Omental fat pad (tissue), 4 donors: Measurements from ENCODE around the gene SERPINB6. TPM values are rescaled to one million over a fixed set of nuclear protein-coding genes. Genes with fewer than 3 reads are reported as not detected.
"Not testable (repeated sequence)": the region's sequence is repeated elsewhere in the genome, so short reads cannot be mapped to it uniquely, and the experiment has no call there.

ENCODE experiments used
- ATAC-seq: fragments of 150-250 bp; one replicate; pipeline ENCODE4 v1.9.1; 2016; ENCODE audit warnings: mild to moderate bottlenecking, moderate library complexity; ENCODE audit not compliant: low FRiP score
- DNase-seq: peaks from one replicate; pipeline ENCODE4 v3.0.0-alpha.2; 2019; ENCODE audit warnings: low spot score
- CTCF ChIP-seq, 3 donors: fragments of 450-650 bp; IDR thresholded peaks; one replicate each; pipeline ENCODE4 v1.5.1; 2016 to 2017; ENCODE audit warnings: antibody characterized with exemption in 3 of 3, mild to moderate bottlenecking in 3 of 3, moderate library complexity in 2 of 3
- total RNA-seq, 4 donors: library from RNA; depleted of rRNA; stranded (reverse); fragments of >200 nt; gene quantifications; one replicate each; pipeline ENCODE4 v1.1.0, GENCODE V29; 2016

The SERPINB6 gene
- total RNA-seq, 4 donors from 2014 or later: 134 to 197 (median 158) TPM

- TF ChIP-seq CTCF (IDR thresholded peaks at IDR 0.05): no peak
- no peak for DNase-seq
- ATAC-seq: no peak
Measured at GRCh38 chr6:2935566-2936291, 35.6 kb downstream of the SERPINB6 start.

GRCh38 chr6:2934057-2934456 lies 37.3 kb downstream of the SERPINB6 start:
- no peak for TF ChIP-seq CTCF (IDR thresholded peaks at IDR 0.05)
- ATAC-seq: no peak
- no peak for DNase-seq

GRCh38 chr6:2932911-2933310 lies 38.5 kb downstream of the SERPINB6 start:
- ATAC-seq, DNase-seq: not testable (repeated sequence)

- ATAC-seq (peak; percentile 87), DNase-seq (peak; percentile 84)
- TF ChIP-seq CTCF (IDR thresholded peaks at IDR 0.05): peak in 1 of 3 donors; percentile 63
Measured at GRCh38 chr6:2931970-2932748, 39.2 kb downstream of the SERPINB6 start.

GRCh38 chr6:2931055-2931454 lies 40.3 kb downstream of the SERPINB6 start:
- no peak for TF ChIP-seq CTCF (IDR thresholded peaks at IDR 0.05)
- no peak for DNase-seq
- no peak for ATAC-seq

GRCh38 chr6:2927931-2928330 lies 43.4 kb downstream of the SERPINB6 start:
- DNase-seq, ATAC-seq: not testable (repeated sequence)

- DNase-seq, ATAC-seq: not testable (repeated sequence)
Measured at GRCh38 chr6:2925842-2926747, 45.3 kb downstream of the SERPINB6 start.

- TF ChIP-seq CTCF (IDR thresholded peaks at IDR 0.05): no peak
- no peak for ATAC-seq
- DNase-seq: no peak
Measured at GRCh38 chr6:2921520-2922115, 49.7 kb downstream of the SERPINB6 start.
